SK-N-SH treated with all-trans-retinoic acid at 6 μM for 48 hours (cell line): ENCODE measurements around the gene SIGLEC10.

ENCODE experiments used
- ARNTL ChIP-seq: fragments of 450-650 bp; formaldehyde crosslinking; IDR thresholded peaks from 2 replicates; pipeline ENCODE4 v1.5.0; 2020; ENCODE audit warnings: low read depth, mild to moderate bottlenecking, moderate library complexity, borderline replicate concordance
- BACH2 ChIP-seq: fragments of 250-450 bp; sonication (Bioruptor Pico); IDR thresholded peaks from 2 replicates; pipeline ENCODE4 v1.9.0; 2021; ENCODE audit warnings: mild to moderate bottlenecking, borderline replicate concordance
- CSRNP3 ChIP-seq: fragments of 250-450 bp; sonication (Bioruptor Pico); IDR thresholded peaks from 2 replicates; pipeline ENCODE4 v1.5.1; 2021; ENCODE audit warnings: mild to moderate bottlenecking, moderate library complexity
- PATZ1 ChIP-seq: fragments of 250-450 bp; sonication (Bioruptor Pico); IDR thresholded peaks from 2 replicates; pipeline ENCODE4 v1.8.0; 2020; ENCODE audit warnings: mild to moderate bottlenecking, moderate library complexity, borderline replicate concordance
- POU6F1 ChIP-seq: fragments of 250-450 bp; sonication (Bioruptor Pico); IDR thresholded peaks from 2 replicates; pipeline ENCODE4 v1.8.0; 2021; ENCODE audit warnings: low read depth, mild to moderate bottlenecking, moderate library complexity, borderline replicate concordance
- RARB ChIP-seq: fragments of 250-450 bp; sonication (Bioruptor Pico); IDR thresholded peaks from 2 replicates; pipeline ENCODE4 v1.8.0; 2021; ENCODE audit warnings: mild to moderate bottlenecking, moderate library complexity
- TCF4 ChIP-seq: fragments of 250-450 bp; sonication (Bioruptor Pico); IDR thresholded peaks from 2 replicates; pipeline ENCODE4 v1.8.0; 2021; ENCODE audit warnings: mild to moderate bottlenecking, moderate library complexity, borderline replicate concordance
- ZFP30 ChIP-seq: fragments of 450-650 bp; formaldehyde crosslinking; IDR thresholded peaks from 2 replicates; pipeline ENCODE4 v1.5.0; 2022; ENCODE audit warnings: mild to moderate bottlenecking, moderate library complexity

GRCh38 chr19:51422053-51422448 is 4.6 kb upstream of the SIGLEC10 start:
- no peak for TF ChIP-seq RARB (CRISPR knock-in tag)
- no peak for TF ChIP-seq PATZ1 (CRISPR knock-in tag)
- no peak for TF ChIP-seq ZFP30 (CRISPR knock-in tag)
- TF ChIP-seq TCF4 (CRISPR knock-in tag), result no peak
- TF ChIP-seq CSRNP3 (CRISPR knock-in tag), result no peak
- no peak for TF ChIP-seq BACH2 (CRISPR knock-in tag)
- TF ChIP-seq ARNTL (CRISPR knock-in tag), result no peak
- no peak for TF ChIP-seq POU6F1 (CRISPR knock-in tag)
